ENCODE data around the gene DIAPH3.
"Not testable (repeated sequence)": the region's sequence is repeated elsewhere in the genome, so short reads cannot be mapped to it uniquely, and the experiment has no call there.

DIAPH3 gene

DNA sequence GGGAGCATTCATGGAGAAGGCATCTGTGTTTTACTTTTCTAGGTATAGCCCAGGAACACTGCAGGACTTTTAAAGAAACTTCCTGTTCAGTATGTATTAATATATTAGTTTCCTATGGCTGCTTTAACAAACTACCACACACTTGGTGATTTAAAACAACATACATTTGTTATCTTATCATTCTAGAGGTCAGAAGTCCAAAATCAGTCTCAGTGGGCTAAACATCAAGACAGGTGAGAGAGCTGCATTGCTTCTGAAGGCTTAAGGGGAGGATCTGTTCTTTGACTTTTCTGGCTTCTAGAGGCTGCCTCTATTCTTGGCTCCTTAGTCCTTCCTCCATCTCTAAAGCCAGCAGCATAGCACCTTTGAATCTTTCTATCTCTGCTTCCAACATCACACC lies 37.6 kb upstream of the DIAPH3 start:
- no peaks in the 10 kb centered on the region for H3K27me3 ChIP-seq (ENCODE audit: low read depth, low read length)
- H3K36me3 ChIP-seq (replicated peaks; ENCODE audit: low read depth, low read length), result no peaks in the 10 kb centered on the region
- H3K4me1 ChIP-seq (ENCODE audit: low read length), result no peaks in the 10 kb centered on the region
- H4K20me1 ChIP-seq (ENCODE audit: insufficient read depth, low read length), result no peaks in the 10 kb centered on the region
- H3K4me2 ChIP-seq (ENCODE audit: low read length), result no peak overlapping the region
- H3K27ac ChIP-seq (ENCODE audit: low read length), result no peak overlapping the region
- TF ChIP-seq EZH2phosphoT487 (IDR thresholded peaks at IDR 0.05; ENCODE audit: low read depth), result no peak
- no peak for TF ChIP-seq CTCF (IDR thresholded peaks at IDR 0.05; ENCODE audit: low read depth, low read length)
- H3K4me3 ChIP-seq (ENCODE audit: low read length), result no peak overlapping the region
- H3K79me2 ChIP-seq (ENCODE audit: low read length), result no peaks in the 10 kb centered on the region
- no peak overlapping the region for H3K9ac ChIP-seq (ENCODE audit: low read length)
- H2AFZ ChIP-seq (ENCODE audit: low read depth, low read length), result no peak overlapping the region
- H3K9me3 ChIP-seq (ENCODE audit: insufficient read depth, low read length), result no peaks in the 10 kb centered on the region

- not testable (repeated sequence) for H3K9ac ChIP-seq (ENCODE audit: low read length); H3K4me2 ChIP-seq (ENCODE audit: low read length); H3K4me1 ChIP-seq (ENCODE audit: low read length); H3K9me3 ChIP-seq (ENCODE audit: insufficient read depth, low read length); H3K36me3 ChIP-seq (replicated peaks; ENCODE audit: low read depth, low read length); H2AFZ ChIP-seq (ENCODE audit: low read depth, low read length); H3K4me3 ChIP-seq (ENCODE audit: low read length); H3K27me3 ChIP-seq (ENCODE audit: low read depth, low read length); H3K27ac ChIP-seq (ENCODE audit: low read length); H4K20me1 ChIP-seq (ENCODE audit: insufficient read depth, low read length); H3K79me2 ChIP-seq (ENCODE audit: low read length)
Measured at GRCh38 chr13:60195893-60196292, 32.2 kb upstream of the DIAPH3 start.

GRCh38 chr13:60182907-60183306 lies 19.2 kb upstream of the DIAPH3 start:
- no peak overlapping the region for H3K4me3 ChIP-seq (ENCODE audit: low read length)
- no peaks in the 10 kb centered on the region for H3K9me3 ChIP-seq (ENCODE audit: insufficient read depth, low read length)
- no peak overlapping the region for H3K4me2 ChIP-seq (ENCODE audit: low read length)
- H3K27ac ChIP-seq (ENCODE audit: low read length), result no peak overlapping the region
- no peaks in the 10 kb centered on the region for H3K36me3 ChIP-seq (replicated peaks; ENCODE audit: low read depth, low read length)
- no peaks in the 10 kb centered on the region for H3K27me3 ChIP-seq (ENCODE audit: low read depth, low read length)
- no peak for TF ChIP-seq EZH2phosphoT487 (IDR thresholded peaks at IDR 0.05; ENCODE audit: low read depth)
- no peak for TF ChIP-seq CTCF (IDR thresholded peaks at IDR 0.05; ENCODE audit: low read depth, low read length)
- H3K9ac ChIP-seq (ENCODE audit: low read length), result no peak overlapping the region
- H4K20me1 ChIP-seq (ENCODE audit: insufficient read depth, low read length), result no peaks in the 10 kb centered on the region
- H3K4me1 ChIP-seq (ENCODE audit: low read length), result no peaks in the 10 kb centered on the region
- no peak overlapping the region for H2AFZ ChIP-seq (ENCODE audit: low read depth, low read length)
- H3K79me2 ChIP-seq (ENCODE audit: low read length), result no peaks in the 10 kb centered on the region

- H2AFZ ChIP-seq (ENCODE audit: low read depth, low read length), result no peak overlapping the region
- H3K9me3 ChIP-seq (ENCODE audit: insufficient read depth, low read length), result no peaks in the 10 kb centered on the region
- no peaks in the 10 kb centered on the region for H3K4me1 ChIP-seq (ENCODE audit: low read length)
- H3K36me3 ChIP-seq (replicated peaks; ENCODE audit: low read depth, low read length), result no peaks in the 10 kb centered on the region
- TF ChIP-seq CTCF (IDR thresholded peaks at IDR 0.05; ENCODE audit: low read depth, low read length), result no peak
- TF ChIP-seq EZH2phosphoT487 (IDR thresholded peaks at IDR 0.05; ENCODE audit: low read depth), result no peak
- no peaks in the 10 kb centered on the region for H4K20me1 ChIP-seq (ENCODE audit: insufficient read depth, low read length)
- no peak overlapping the region for H3K27ac ChIP-seq (ENCODE audit: low read length)
- no peak overlapping the region for H3K4me3 ChIP-seq (ENCODE audit: low read length)
- no peak overlapping the region for H3K4me2 ChIP-seq (ENCODE audit: low read length)
- no peaks in the 10 kb centered on the region for H3K27me3 ChIP-seq (ENCODE audit: low read depth, low read length)
- no peaks in the 10 kb centered on the region for H3K79me2 ChIP-seq (ENCODE audit: low read length)
- no peak overlapping the region for H3K9ac ChIP-seq (ENCODE audit: low read length)
Measured at GRCh38 chr13:60178327-60178726, 14.6 kb upstream of the DIAPH3 start.

DNA sequence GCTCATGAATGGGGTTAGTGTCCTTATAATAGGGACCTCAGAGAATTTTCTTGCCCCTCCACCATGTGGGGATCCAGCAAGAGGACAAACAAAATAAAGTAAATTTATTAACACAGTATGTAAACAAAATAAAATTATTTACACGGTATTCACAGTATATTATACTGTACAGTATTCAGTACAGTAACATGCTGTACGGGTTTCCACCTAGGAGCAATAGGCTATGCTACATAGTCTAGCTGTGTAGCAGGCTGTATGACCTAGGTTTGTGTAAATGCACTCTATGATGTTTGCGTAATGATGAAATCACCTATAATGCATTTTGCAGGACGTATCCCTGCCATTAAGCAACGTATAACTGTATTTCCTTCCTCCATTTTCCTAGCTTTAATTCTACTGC lies 11.8 kb upstream of the DIAPH3 start:
- no peaks in the 10 kb centered on the region for H3K36me3 ChIP-seq (replicated peaks; ENCODE audit: low read depth, low read length)
- H3K27ac ChIP-seq (ENCODE audit: low read length), result no peak overlapping the region
- peaks cover 13% of the 10 kb centered on the region for H3K27me3 ChIP-seq (ENCODE audit: low read depth, low read length)
- H2AFZ ChIP-seq (ENCODE audit: low read depth, low read length), result no peak overlapping the region
- no peaks in the 10 kb centered on the region for H3K9me3 ChIP-seq (ENCODE audit: insufficient read depth, low read length)
- H3K4me2 ChIP-seq (ENCODE audit: low read length), result no peak overlapping the region
- no peaks in the 10 kb centered on the region for H3K79me2 ChIP-seq (ENCODE audit: low read length)
- no peak overlapping the region for H3K4me3 ChIP-seq (ENCODE audit: low read length)
- no peak overlapping the region for H3K9ac ChIP-seq (ENCODE audit: low read length)
- no peaks in the 10 kb centered on the region for H3K4me1 ChIP-seq (ENCODE audit: low read length)
- no peaks in the 10 kb centered on the region for H4K20me1 ChIP-seq (ENCODE audit: insufficient read depth, low read length)
- TF ChIP-seq CTCF (IDR thresholded peaks at IDR 0.05; ENCODE audit: low read depth, low read length) (no peak), EZH2phosphoT487 (IDR thresholded peaks at IDR 0.05; ENCODE audit: low read depth) (no peak)

Data from OCI-LY3 (cell line).